Left lung (tissue), 10 donors: Measurements from ENCODE around the gene SMIM32. TPM values are rescaled to one million over a fixed set of nuclear protein-coding genes. Genes with fewer than 3 reads are reported as not detected.

Source experiments
- ATAC-seq: fragments of 200-7000 bp; cut with Tn5 transposase; one replicate; pipeline ENCODE4 v1.9.1; 2020; ENCODE audit warnings: moderate library complexity
- DNase-seq, 4 donors: peaks; one replicate each; pipeline ENCODE4 v3.0.0-alpha.2; 2013 to 2020
- H3K27ac ChIP-seq, 2 donors: fragments of 200-600 bp; sonication (generic) in 1 of 2; one replicate each; pipeline versions ENCODE4 v1.5.0 to v1.8.0; 2020 to 2021
- H3K27me3 ChIP-seq, 2 donors: fragments of 200-600 bp; sonication (generic) in 1 of 2; one replicate each; pipeline versions ENCODE4 v1.5.0 to v1.8.0; 2020 to 2021
- H3K36me3 ChIP-seq, 2 donors: fragments of 200-600 bp; sonication (generic) in 1 of 2; one replicate each; pipeline versions ENCODE4 v1.5.0 to v1.8.0; 2020 to 2021
- H3K4me1 ChIP-seq, 2 donors: fragments of 200-600 bp; one replicate each; pipeline ENCODE4 v1.8.0; 2021
- H3K4me3 ChIP-seq, 2 donors: fragments of 200-600 bp; sonication (generic) in 1 of 2; one replicate each; pipeline versions ENCODE4 v1.5.0 to v1.8.0; 2020 to 2021; ENCODE audit warnings: mild to moderate bottlenecking in 1 of 2
- H3K9me3 ChIP-seq, 2 donors: fragments of 200-600 bp; sonication (generic) in 1 of 2; one replicate each; pipeline versions ENCODE4 v1.5.0 to v1.8.0; 2020 to 2021
- intact Hi-C, 2 donors: fragments of 100-400 bp; cut with DNase I; formaldehyde crosslinking; loops; one replicate each; pipeline versions ENCODE4 v1.11.2 to v1.14.2; 2022
- polyA plus RNA-seq, 6 donors: library from polyadenylated mRNA; unstranded; fragments of 120-200 nt; gene quantifications; one replicate each; pipeline ENCODE4 v1.2.1, GENCODE V29; 2013; ENCODE audit not compliant: insufficient read length in 6 of 6
- total RNA-seq, 2 donors: library from RNA; stranded (reverse); fragmentation: NEBNext Ultra II Directional; extraction: Animal tissue kit (Norgen Biotek cat#: 25700); gene quantifications; one replicate each; pipeline ENCODE4 v1.2.1, GENCODE V29; 2021
- TF ChIP-seq, protein P1 (sequence below), 2 donors: fragments of 200-600 bp; sonication (generic) in 1 of 2; IDR thresholded peaks; one replicate each; pipeline versions ENCODE4 v1.5.0 to v1.8.0; 2021; ENCODE audit warnings: antibody characterized with exemption in 2 of 2
- donor health status: DM: no; HTN: yes; CAD: no.
- donor health status: DM: no; HTN: no; CAD: no.

Gene SMIM32
- total and polyA plus RNA-seq, 8 donors = 0.23 to 0.61 (median 0.49) TPM; not detected in 2

- Histone ChIP-seq H3K36me3 (no peaks in the 10 kb centered on the region), H3K27ac (no peak overlapping the region), H3K4me1 (no peaks in the 10 kb centered on the region), H3K27me3 (peaks cover 0 to 52% of the 10 kb centered on the region in 2 donors), H3K4me3 (no peak overlapping the region), H3K9me3 (no peaks in the 10 kb centered on the region)
- ATAC-seq (no peak), DNase-seq (no peak)
- TF ChIP-seq, protein P1, sequence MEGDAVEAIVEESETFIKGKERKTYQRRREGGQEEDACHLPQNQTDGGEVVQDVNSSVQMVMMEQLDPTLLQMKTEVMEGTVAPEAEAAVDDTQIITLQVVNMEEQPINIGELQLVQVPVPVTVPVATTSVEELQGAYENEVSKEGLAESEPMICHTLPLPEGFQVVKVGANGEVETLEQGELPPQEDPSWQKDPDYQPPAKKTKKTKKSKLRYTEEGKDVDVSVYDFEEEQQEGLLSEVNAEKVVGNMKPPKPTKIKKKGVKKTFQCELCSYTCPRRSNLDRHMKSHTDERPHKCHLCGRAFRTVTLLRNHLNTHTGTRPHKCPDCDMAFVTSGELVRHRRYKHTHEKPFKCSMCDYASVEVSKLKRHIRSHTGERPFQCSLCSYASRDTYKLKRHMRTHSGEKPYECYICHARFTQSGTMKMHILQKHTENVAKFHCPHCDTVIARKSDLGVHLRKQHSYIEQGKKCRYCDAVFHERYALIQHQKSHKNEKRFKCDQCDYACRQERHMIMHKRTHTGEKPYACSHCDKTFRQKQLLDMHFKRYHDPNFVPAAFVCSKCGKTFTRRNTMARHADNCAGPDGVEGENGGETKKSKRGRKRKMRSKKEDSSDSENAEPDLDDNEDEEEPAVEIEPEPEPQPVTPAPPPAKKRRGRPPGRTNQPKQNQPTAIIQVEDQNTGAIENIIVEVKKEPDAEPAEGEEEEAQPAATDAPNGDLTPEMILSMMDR (IDR thresholded peaks at IDR 0.05) = no peak
- intact Hi-C loops = loop anchor here in 1 of 2 donors (10.0 kb wide), 1 partner anchor 317 kb away; no protein-coding TSS in a partner anchor
Measured at GRCh38 chr5:136201870-136202269, 8.9 kb upstream of the SMIM32 start.

DNA sequence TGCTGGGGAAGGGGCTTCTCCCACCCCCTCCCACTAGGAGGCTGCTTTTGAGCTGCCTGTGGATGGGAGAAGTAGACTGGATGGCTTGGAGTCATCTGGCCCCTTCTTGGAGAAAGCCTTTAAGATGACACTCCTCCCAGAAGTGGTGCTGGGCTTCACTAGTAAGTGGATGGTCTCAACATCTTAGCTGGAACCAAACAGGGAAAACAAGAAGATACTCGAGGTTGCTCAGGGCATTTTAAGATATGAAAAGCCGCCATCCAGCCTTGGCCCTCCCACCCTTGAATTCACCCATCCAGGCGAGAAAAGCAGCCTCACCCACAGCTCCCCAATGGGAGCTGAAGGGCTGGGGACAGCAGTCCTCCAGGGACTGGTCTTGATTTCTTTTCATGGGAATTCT is 7.8 kb upstream of the SMIM32 start:
- TF ChIP-seq, protein P1 (IDR thresholded peaks at IDR 0.05) = no peak
- H3K27me3 ChIP-seq = peaks cover 0 to 63% of the 10 kb centered on the region in 2 donors
- no peak overlapping the region for H3K4me3 ChIP-seq
- ATAC-seq = no peak
- H3K36me3 ChIP-seq = no peaks in the 10 kb centered on the region
- H3K4me1 ChIP-seq = no peaks in the 10 kb centered on the region
- no peaks in the 10 kb centered on the region for H3K9me3 ChIP-seq
- intact Hi-C loops = loop anchor here in 1 of 2 donors (10.0 kb wide), 1 partner anchor 316 kb away; no protein-coding TSS in a partner anchor
- H3K27ac ChIP-seq = no peak overlapping the region
- DNase-seq = no peak

DNA sequence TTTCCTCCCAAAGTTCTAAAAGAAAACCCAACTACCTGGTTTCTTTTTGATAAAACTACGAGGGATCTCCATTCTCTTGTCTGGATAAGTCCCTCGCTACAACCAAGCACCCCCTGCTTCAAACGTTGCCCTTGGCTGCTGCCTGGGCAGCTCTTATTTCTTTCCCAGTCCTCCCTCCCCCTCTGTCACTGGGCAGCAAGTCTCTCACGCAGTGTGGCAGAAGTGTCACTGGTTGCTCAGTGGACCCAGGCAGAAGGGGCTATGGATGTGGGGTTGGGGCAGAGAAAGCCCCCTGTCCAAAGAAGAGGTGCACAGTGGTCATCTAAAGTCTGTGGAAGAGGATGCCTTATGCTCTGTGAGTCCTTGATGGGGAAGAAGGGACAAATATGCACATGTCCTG is 7.2 kb upstream of the SMIM32 start:
- H3K36me3 ChIP-seq = no peaks in the 10 kb centered on the region
- no peaks in the 10 kb centered on the region for H3K9me3 ChIP-seq
- H3K27ac ChIP-seq = no peak overlapping the region
- DNase-seq (no peak), ATAC-seq (no peak)
- H3K4me3 ChIP-seq = no peak overlapping the region
- TF ChIP-seq, protein P1 (IDR thresholded peaks at IDR 0.05) = no peak
- intact Hi-C loops = loop anchor here in 1 of 2 donors (10.0 kb wide), 1 partner anchor 315 kb away; no protein-coding TSS in a partner anchor
- peaks cover 0 to 70% of the 10 kb centered on the region in 2 donors for H3K27me3 ChIP-seq
- no peaks in the 10 kb centered on the region for H3K4me1 ChIP-seq

- intact Hi-C loops = no loop called here
- Histone ChIP-seq H3K4me1 (no peaks in the 10 kb centered on the region), H3K36me3 (no peaks in the 10 kb centered on the region), H3K4me3 (no peak overlapping the region), H3K27me3 (peaks cover 0 to 77% of the 10 kb centered on the region in 2 donors), H3K27ac (no peak overlapping the region), H3K9me3 (no peaks in the 10 kb centered on the region)
- DNase-seq (no peak), ATAC-seq (no peak)
- TF ChIP-seq, protein P1 (IDR thresholded peaks at IDR 0.05) = no peak
Measured at GRCh38 chr5:136199408-136199807, 6.4 kb upstream of the SMIM32 start.

- H3K27me3 ChIP-seq = peaks cover 5 to 87% of the 10 kb centered on the region in 2 donors
- no peak overlapping the region for H3K27ac ChIP-seq
- H3K9me3 ChIP-seq = no peaks in the 10 kb centered on the region
- H3K4me1 ChIP-seq = no peaks in the 10 kb centered on the region
- intact Hi-C loops = no loop called here
- no peak overlapping the region for H3K4me3 ChIP-seq
- TF ChIP-seq, protein P1 (IDR thresholded peaks at IDR 0.05) = no peak
- no peak for ATAC-seq
- no peaks in the 10 kb centered on the region for H3K36me3 ChIP-seq
- DNase-seq = no peak
Measured at GRCh38 chr5:136198453-136198852, 5.5 kb upstream of the SMIM32 start.
